Uterus (tissue), 2 donors: ENCODE results near the gene CDC20.

Experiments
- CTCF ChIP-seq, 4 experiments: fragments of 200-600 bp in 2 of 4; fragments of 450-650 bp in 2 of 4; sonication (generic) in 2 of 4; IDR thresholded peaks; one replicate each; pipeline ENCODE4 v1.5.1; 2016 to 2019; ENCODE audit warnings: antibody characterized with exemption in 4 of 4, mild to moderate bottlenecking in 2 of 4, moderate library complexity in 1 of 4
- POLR2A ChIP-seq, 2 donors: fragments of 450-650 bp; IDR thresholded peaks; one replicate each; pipeline ENCODE4 v1.6.1; 2016; ENCODE audit warnings: antibody characterized with exemption in 2 of 2, mild to moderate bottlenecking in 1 of 2, moderate library complexity in 1 of 2

- no peak for TF ChIP-seq CTCF (IDR thresholded peaks at IDR 0.05)
- TF ChIP-seq POLR2A (IDR thresholded peaks at IDR 0.05), result no peak
Measured at GRCh38 chr1:43373066-43373940, 14.5 kb downstream of the CDC20 start.
